Kidney epithelial cell (primary cell): ENCODE measurements around the gene RPP14. TPM values are rescaled to one million over a fixed set of nuclear protein-coding genes. Genes with fewer than 3 reads are reported as not detected.

Source experiments
- DNase-seq: peaks from one replicate; pipeline ENCODE4 v3.0.0-alpha.2; 2010; ENCODE audit warnings: low read depth
- H3K27me3 ChIP-seq: 2 replicates; pipeline ENCODE4 v1.6.0; 2011; ENCODE audit warnings: low read length; ENCODE audit not compliant: control insufficient read depth, insufficient read depth
- H3K36me3 ChIP-seq: 2 replicates; pipeline ENCODE4 v1.5.1; 2011; ENCODE audit warnings: low read length; ENCODE audit not compliant: control insufficient read depth, insufficient read depth
- H3K4me3 ChIP-seq: 2 replicates; pipeline ENCODE4 v1.5.1; 2011; ENCODE audit warnings: low read depth, mild to moderate bottlenecking, control low read depth, low read length
- CTCF ChIP-seq: IDR thresholded peaks from 2 replicates; pipeline ENCODE4 v1.5.1; 2011; ENCODE audit warnings: mild to moderate bottlenecking, moderate library complexity, low read length, control low read depth, inconsistent platforms; ENCODE audit not compliant: insufficient read depth, poor library complexity, severe bottlenecking
- total RNA-seq: library from RNA; depleted of rRNA; stranded (reverse); fragments of >200 nt; gene quantifications from 2 replicates; pipeline ENCODE4 v1.2.3, GENCODE V29; 2015

Gene RPP14
- total RNA-seq, 1 donor from 2014 or later: 15.1 TPM

- Histone ChIP-seq H3K27me3 (no peaks in the 10 kb centered on the region), H3K4me3 (peak overlapping the region; percentile 96), H3K36me3 (no peaks in the 10 kb centered on the region)
- DNase-seq: no peak
- TF ChIP-seq CTCF: peak; percentile 53
Observed at GRCh38 chr3:58307639-58308215, 1.7 kb downstream of the RPP14 start.

- H3K4me3 ChIP-seq: no peak overlapping the region
- no peak for TF ChIP-seq CTCF
Observed at GRCh38 chr3:58308728-58309127, 2.7 kb downstream of the RPP14 start.

GRCh38 chr3:58317811-58318210 lies 11.8 kb downstream of the RPP14 start:
- H3K4me3 ChIP-seq: no peak overlapping the region
- no peak for TF ChIP-seq CTCF
- no peaks in the 10 kb centered on the region for H3K27me3 ChIP-seq
- DNase-seq: no peak
- H3K36me3 ChIP-seq: no peaks in the 10 kb centered on the region

More at GRCh38 chr3:58308728-58309127, 2.7 kb downstream of the RPP14 start:
- Histone ChIP-seq H3K27me3 (no peaks in the 10 kb centered on the region), H3K36me3 (no peaks in the 10 kb centered on the region)
- no peak for DNase-seq

GRCh38 chr3:58321791-58322190 lies 15.7 kb downstream of the RPP14 start:
- Histone ChIP-seq H3K36me3 (no peaks in the 10 kb centered on the region), H3K27me3 (no peaks in the 10 kb centered on the region), H3K4me3 (no peak overlapping the region)
- DNase-seq: no peak
- no peak for TF ChIP-seq CTCF

GRCh38 chr3:58322793-58323192 lies 16.7 kb downstream of the RPP14 start:
- DNase-seq: no peak
- Histone ChIP-seq H3K36me3 (no peaks in the 10 kb centered on the region), H3K27me3 (no peaks in the 10 kb centered on the region), H3K4me3 (no peak overlapping the region)
- no peak for TF ChIP-seq CTCF
